ENCODE measurements around the gene ATRNL1.
"Not testable (repeated sequence)": the region's sequence is repeated elsewhere in the genome, so short reads cannot be mapped to it uniquely, and the experiment has no call there.

Gene ATRNL1

DNA sequence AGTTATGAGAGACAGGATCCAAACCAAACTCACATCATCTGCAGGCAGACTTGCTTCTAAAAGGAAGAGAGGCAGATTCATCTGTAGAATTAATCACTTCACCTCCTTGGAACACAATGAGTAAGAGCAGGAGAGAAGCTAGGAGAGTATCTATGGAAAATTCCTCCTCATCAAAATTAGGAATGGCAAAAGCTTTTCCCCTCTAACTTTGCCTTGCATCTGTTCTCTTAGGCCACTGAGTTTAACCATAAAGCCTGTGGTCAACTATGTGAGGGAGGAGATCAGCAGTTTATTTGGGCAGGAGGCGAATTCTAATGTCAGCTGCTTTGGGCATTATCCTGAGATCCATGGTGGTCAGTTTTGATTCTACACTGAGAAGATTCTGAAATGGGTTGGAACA is 618.1 kb downstream of the ATRNL1 start:
- in situ Hi-C loops (cut with HindIII; ENCODE audit: low sequenced_read_pairs) = no loop called here

DNA sequence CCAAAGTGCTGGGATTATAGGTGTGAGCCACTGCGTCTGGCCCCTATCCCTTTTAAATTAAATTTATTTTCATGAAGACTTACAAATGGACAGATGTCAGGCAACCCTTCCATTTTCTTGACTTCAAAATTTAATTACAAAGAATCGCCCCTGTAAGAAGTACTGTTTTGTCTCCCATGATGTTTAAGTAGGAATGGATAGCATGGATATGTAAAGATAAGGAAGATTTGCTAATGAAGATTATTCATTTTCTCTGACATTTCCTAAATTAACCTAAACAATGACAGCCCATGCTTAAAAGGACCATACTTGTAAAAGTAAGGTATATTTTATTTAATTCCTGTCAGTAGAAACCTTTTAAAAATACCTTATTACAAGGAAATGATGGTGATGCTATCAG is 627.0 kb downstream of the ATRNL1 start:
- in situ Hi-C loops (cut with HindIII; ENCODE audit: low sequenced_read_pairs) = no loop called here

DNA sequence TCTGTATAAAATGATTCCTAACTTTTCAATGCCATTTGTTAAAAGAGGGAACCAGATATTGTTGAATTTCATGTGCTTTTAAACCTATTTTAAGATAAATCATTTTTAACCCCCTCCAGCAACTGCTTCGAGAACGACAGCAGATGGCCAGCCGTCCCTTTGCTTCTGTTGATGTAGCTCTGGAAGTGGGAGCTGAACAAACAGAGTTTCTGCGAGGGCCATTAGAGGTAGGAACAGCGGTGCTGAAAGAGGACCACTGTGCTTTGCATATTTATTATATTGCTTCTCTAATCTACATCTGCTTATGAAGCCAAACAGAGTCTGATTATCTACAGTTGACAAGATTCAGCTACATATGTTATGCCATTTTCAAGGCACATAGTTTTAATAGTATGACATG is 634.0 kb downstream of the ATRNL1 start:
- in situ Hi-C loops (cut with HindIII; ENCODE audit: low sequenced_read_pairs) = no loop called here

DNA sequence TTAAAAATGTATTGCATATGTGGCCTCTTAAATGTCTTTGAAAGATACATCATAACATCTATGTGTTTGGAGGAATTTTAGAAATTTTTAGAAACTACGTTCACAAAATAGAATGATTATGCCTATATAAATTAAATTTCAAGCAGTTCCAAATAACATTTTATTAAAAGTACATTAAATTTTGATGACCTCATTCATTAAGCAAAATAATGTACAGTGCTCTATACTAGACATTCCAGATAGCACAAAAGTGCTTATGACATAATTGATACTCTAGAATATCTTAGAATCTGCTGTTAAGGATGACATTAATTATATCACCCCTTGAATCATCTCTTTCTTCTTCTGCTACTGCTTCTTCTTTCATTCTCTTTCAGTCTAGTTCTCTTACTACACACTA is 650.9 kb downstream of the ATRNL1 start:
- in situ Hi-C loops (cut with HindIII; ENCODE audit: low sequenced_read_pairs) = no loop called here

DNA sequence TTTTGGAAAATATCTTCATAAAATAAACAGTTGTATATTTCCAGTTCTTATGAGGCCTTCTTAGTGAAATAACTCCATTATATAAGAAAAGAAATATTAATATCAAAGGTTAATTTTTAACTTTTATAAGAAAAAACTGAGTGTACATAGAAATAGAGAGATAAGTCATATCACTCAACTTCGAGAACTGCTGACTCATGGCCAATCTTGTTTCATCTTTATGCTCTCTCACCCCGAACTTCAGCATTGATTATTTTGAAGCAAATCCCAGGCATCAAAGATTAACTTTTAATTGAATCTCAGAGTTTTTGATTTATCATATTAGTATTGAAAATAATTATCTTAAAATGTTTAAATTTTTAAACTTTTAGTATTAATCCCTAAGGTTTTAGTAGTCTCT is 652.8 kb downstream of the ATRNL1 start:
- in situ Hi-C loops (cut with HindIII; ENCODE audit: low sequenced_read_pairs) = no loop called here

DNA sequence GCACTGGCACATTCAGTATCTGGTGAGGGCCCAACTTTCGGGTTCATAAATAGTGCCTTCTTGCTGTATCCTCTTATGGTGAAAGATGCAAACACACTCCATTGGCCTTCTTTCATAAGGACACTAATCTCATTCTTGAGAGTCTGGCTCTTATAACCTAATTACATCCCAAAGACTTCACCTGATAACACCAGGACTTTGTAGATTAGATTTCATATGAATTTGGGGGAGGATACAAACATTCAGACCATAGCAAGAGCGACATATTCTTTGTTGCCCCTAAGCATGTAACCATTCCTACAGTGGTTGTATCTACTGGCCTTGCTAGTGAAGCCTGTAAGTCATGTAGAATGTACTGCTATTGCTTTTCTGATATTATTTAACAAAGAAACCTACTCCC is 654.6 kb downstream of the ATRNL1 start:
- in situ Hi-C loops (cut with HindIII; ENCODE audit: low sequenced_read_pairs) = no loop called here

DNA sequence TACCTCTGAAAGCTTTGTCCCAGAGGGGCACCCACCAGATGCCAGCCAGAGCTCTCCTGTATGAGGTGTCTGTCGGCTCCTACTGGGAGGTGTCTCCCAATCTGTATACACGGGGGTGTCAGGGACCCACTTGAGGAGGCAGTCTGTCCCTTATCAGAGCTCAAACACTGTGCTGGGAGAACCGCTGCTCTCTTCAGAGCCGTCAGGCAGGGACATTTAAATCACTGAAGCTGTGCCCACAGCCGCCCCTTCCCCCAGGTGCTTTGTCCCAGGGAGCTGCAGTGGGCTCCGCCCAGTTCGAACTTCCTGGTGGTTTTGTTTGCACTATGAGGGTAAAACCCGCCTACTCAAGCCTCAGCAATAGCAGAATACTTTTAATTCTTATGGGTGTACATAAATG is 665.3 kb downstream of the ATRNL1 start:
- in situ Hi-C loops (cut with HindIII; ENCODE audit: low sequenced_read_pairs) = not testable (repeated sequence)

DNA sequence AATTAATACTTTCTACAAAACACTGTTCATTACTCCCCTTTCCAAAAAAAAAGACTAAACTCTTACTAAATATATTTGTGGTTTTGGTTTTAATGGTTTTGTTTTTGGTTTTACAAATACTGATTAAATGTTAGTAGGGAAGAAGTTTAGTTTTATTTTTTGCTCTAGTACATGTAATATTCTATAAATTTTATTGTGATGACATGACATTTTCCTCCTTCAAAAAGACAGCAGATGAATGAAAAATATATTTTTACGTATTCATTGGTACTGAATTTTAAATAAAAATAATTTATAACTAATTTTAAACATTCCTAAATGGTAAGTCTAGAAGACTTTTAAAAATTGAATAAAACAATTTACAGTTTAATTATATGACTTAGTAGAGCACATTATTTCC is 667.0 kb downstream of the ATRNL1 start:
- in situ Hi-C loops (cut with HindIII; ENCODE audit: low sequenced_read_pairs) = no loop called here

DNA sequence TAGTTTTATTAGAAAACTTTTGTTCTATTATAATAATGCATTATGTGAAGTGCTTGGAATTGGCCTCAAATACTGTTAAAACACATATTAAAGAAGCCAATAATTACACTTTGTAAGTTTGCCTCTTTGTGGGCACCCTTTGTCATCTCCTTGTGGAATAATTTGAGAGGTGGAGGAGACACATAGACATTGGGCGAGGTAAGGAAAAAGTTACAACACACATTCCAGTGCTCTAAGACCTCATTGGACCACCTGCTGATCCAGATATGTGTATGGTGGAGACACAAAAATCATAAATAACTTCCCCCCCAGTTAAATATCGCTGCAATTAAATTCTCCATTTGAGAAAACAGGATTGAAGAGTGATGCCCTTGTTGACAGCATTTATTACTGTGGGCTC is 668.0 kb downstream of the ATRNL1 start:
- in situ Hi-C loops (cut with HindIII; ENCODE audit: low sequenced_read_pairs) = no loop called here

DNA sequence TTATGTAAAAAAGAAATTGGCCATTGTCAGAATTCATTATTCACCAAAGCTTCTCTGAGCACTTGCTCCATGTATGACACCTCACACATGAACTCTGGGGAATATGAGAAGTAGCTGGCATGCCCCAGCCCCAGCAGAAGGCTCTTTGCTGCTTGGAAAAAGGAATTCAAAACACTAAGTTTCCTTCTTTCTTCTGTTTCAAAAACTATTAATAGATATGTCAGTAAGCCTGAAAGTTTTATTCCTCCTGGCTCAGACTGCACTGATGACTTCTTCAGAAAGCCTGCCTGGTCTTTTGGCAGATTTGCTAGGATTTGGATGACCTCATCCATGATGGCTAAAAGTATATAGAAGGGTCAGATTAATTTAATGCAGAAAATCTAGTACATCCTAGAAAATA is 668.9 kb downstream of the ATRNL1 start:
- in situ Hi-C loops (cut with HindIII; ENCODE audit: low sequenced_read_pairs) = no loop called here

DNA sequence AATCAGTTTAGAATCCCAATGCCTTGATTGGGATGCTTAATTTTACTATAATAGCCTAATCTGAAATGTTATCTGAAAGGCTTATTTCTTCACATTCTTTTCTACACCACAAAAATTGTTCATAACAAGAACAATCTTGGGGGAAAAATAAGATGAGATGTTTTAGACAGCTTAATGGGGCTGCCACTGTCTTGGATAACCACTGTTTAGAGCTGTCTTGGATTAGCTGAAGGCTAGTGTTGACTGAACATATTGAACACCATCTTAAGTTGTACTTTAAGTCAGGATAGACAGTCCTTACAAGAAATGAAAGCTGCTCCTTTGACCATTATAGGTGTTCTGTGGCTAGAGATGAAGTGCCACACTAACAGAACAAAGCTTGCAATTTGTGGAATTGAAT is 678.6 kb downstream of the ATRNL1 start:
- in situ Hi-C loops (cut with HindIII; ENCODE audit: low sequenced_read_pairs) = no loop called here

DNA sequence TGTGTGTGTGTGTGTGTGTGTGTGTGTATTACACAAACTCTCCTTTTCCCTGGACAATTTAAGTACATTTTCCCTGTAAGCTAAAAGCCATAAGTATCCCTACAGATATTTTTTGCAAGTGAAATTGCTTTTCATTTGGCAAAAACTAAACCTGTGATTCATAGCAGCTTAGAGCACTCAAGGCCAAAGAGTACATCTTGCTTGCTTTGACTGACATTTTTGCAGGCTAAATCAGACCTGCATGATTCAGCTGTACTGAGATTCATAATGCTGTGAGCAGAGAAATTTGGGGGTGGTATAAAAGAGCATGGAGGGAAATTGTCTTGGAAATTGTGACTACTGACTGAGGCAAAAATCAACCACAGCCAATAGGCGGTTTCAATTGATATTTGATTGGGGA is 679.4 kb downstream of the ATRNL1 start:
- in situ Hi-C loops (cut with HindIII; ENCODE audit: low sequenced_read_pairs) = no loop called here

DNA sequence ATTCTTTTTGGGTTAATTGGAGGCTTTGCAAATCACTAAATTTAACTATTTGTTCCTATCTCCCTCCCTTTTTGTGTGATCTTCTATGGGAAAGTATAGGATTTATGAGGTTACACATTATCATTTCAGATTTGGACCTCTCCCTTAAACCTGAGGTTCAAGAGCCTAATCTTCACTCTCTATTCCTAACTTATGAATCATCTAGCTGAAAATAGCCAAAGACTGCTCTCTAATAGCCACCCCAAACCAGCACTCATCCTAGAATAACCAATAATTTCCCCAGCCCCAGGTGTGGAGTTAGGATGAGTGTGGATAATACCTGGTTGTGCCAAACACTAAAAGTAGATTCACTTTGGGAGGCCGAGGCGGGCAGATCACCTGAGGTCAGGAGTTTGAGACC is 680.7 kb downstream of the ATRNL1 start:
- in situ Hi-C loops (cut with HindIII; ENCODE audit: low sequenced_read_pairs) = no loop called here

DNA sequence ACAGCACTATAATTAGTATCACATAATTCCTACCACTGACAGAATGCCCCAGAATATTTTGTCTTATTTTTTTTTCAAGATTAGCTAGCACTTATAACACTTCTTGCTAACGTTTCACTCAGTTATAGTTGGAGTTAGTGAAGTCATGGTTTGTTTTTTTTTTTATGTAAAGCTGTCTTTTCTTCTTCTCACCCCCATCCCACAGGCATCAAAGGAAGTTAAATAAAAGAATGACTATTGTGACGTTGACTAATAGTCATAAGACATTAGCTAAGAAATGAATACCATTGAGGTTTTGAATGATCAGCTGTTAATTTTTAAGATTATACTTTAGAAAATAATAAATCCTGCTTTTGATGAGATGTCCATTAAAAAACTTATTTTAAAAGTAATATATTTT is 681.6 kb downstream of the ATRNL1 start:
- in situ Hi-C loops (cut with HindIII; ENCODE audit: low sequenced_read_pairs) = no loop called here

DNA sequence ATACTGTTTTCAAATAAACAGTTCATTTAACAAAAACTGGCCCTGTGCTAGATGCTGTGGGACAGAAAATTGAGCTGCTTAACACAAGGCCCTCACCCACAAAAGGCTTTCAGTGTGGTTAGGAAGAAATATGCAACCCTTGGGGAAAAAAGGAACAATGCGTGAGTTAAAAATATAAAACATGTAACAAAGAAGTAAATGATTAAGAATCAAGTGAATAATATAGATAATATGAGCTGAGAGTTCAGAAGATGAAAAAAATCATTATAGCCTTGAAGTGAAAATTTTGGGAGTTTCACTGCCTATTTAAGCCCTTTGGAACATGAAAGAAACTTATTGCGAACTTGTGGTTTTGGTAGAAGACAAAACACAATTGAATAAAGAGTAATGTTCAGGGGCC is 684.5 kb downstream of the ATRNL1 start:
- in situ Hi-C loops (cut with HindIII; ENCODE audit: low sequenced_read_pairs) = no loop called here

DNA sequence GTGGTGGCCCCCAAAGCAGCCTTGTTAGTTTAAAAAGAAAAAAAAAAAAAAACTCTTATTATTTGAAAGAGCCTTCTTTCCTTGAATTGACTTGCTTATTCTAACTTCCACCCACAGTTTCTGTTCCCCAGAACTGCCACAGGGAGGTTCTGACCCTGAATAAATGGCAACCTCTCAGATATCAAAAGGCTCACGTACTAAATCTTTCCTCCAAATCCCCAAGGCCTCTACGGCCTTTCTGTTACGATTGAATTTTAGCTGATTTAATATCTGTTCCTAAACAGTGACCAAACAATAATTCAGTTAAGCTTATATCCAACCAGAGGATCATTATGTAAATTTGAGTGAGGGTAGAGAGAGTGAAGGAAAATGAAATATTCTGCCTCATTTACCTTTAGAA is 697.1 kb downstream of the ATRNL1 start:
- in situ Hi-C loops (cut with HindIII; ENCODE audit: low sequenced_read_pairs) = no loop called here

DNA sequence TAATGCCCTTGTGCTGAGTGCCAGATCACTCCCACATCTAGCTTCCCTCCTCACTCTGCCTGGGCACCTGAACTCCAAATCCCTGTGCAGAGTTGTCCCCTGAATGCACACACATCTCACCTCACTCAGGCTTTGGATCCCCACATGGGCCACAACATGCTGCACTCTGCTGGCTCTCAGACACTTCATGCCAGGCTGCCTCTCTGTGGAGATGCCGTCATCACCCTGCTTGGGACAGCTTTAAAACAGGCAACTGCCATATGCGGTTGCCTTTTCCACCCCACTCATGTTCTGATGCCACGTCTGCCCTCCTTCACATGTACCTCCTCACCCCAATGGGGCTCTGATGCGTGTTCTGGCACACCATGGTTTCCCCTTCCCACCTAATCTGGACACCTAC is 702.8 kb downstream of the ATRNL1 start:
- in situ Hi-C loops (cut with HindIII; ENCODE audit: low sequenced_read_pairs) = no loop called here

DNA sequence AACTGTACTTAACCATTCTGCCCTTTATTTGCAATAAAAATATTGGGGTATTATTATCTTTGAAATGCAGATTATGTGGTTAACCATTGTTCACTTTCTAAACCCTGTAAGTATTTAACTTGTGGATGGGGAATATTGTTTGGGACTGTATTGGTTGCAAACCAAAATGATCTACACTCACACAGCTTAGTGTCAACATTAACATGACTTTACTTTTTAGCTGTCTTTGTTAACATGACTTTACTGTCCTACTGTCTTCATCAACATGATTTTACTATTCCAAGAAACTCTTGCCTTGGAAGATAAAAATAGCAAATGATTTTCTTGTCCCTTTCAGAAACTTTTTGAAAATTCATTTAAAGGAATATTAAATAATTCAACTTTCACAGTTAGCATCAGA is 708.3 kb downstream of the ATRNL1 start:
- in situ Hi-C loops (cut with HindIII; ENCODE audit: low sequenced_read_pairs) = no loop called here

DNA sequence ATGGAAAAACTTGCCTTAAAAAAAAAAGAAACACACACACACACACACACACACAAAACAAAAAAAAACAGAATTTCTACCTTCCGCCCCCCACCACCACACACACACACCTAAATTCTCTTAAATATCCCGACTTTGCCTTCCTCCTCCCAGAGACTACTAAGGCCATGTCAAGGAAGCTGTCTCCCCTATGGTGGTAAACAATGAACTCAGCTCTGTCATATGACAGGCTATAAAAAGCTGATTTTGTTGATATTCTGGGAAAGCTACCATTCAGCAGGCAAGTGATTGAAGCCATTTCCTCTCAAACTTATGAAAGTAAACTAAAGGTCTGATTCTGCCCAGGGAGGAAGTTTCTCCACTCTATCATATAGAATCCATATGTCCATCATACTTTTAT is 708.8 kb downstream of the ATRNL1 start:
- in situ Hi-C loops (cut with HindIII; ENCODE audit: low sequenced_read_pairs) = no loop called here

DNA sequence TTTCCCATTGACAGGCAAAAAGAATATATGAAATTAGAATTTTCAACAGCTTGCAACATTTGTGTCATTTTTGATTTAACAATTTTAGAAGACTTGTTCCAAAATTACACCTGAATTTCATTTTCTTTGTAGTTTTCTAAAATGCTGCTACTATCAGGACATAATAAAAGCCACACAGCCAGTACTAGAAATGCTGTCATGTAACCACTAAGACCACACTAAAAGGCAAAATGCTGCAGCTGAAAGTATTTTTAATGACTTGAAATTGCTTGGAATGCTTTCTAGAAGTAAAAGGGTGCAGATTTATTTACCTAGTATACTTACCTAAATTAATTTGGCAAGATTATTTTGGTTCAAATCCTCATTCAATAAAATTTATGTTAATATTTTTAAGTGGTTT is 709.7 kb downstream of the ATRNL1 start:
- in situ Hi-C loops (cut with HindIII; ENCODE audit: low sequenced_read_pairs) = no loop called here

DNA sequence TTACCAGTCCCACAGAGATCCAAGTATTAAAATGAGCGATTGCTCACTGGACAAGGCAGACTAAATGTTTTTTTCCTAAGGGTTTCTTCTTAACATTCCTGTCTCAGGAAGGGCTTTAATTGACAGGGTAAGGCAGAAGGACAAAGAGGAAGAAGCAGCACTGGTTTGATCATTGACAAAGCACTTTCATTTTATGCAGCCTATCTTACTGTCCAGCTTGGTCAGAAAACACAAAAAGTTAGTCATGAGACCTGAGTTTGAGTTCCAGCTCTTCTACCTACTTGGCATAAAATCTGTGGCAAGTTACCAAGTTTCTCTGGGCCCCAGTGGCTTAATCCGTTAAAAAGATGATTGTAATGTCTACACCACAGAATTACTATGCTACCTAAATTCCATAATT is 721.4 kb downstream of the ATRNL1 start:
- in situ Hi-C loops (cut with HindIII; ENCODE audit: low sequenced_read_pairs) = no loop called here

DNA sequence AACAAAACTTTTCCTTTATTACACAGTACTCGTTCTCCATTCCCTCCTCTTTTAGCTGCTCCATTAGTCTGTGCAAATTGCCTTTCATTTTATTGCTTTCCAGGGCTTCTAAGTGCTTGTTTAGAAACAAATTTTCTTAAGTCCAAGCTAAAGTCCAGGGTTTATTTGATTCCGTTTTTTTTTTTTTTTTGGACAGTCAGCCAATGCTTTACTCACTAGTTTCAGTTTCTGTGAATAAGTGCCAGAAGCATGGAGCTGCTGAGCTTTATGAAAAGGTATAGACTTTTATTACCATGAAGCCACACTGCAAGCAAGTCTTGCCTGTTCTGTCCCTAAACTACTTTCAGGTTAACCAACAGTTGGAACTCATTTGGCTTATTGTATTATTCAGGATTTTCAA is 724.8 kb downstream of the ATRNL1 start:
- in situ Hi-C loops (cut with HindIII; ENCODE audit: low sequenced_read_pairs) = no loop called here

DNA sequence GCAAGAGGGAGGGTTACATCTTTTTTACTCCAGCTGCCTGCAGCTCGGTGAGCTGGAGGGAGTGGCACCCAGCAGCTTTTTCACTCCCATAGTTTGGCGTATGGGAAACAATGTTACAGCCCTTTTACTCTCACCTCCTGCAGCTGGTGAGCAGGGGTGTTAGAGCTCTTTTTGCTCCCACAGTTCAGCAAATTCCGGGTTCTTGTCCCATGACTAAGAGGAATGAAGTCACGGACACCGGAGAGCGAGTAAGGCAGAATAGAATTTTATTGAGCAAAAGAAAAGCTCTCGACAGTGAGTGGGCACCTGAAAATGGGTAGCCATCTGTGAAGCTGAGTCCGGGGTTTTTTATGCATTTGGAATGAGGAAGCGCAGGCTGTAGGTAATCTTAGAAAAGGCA is 733.2 kb downstream of the ATRNL1 start:
- in situ Hi-C loops (cut with HindIII; ENCODE audit: low sequenced_read_pairs) = no loop called here

Data from DLD1 (cell line).